WERI-Rb-1 (cell line): ENCODE measurements around the gene ZC3H14.

Source experiments
- DNase-seq: peaks from one replicate; pipeline ENCODE4 v3.0.0-alpha.2; 2020
- H3K27ac ChIP-seq: fragments of 250-450 bp; sonication (Bioruptor Pico); 2 replicates; pipeline ENCODE4 v1.5.1; 2020; ENCODE audit warnings: mild to moderate bottlenecking, moderate library complexity
- H3K27me3 ChIP-seq: fragments of 250-450 bp; sonication (Bioruptor Pico); 2 replicates; pipeline ENCODE4 v1.5.1; 2021; ENCODE audit warnings: mild to moderate bottlenecking, low read depth, moderate library complexity; ENCODE audit not compliant: insufficient read depth, severe bottlenecking
- H3K36me3 ChIP-seq: fragments of 250-450 bp; sonication (Bioruptor Pico); 2 replicates; pipeline ENCODE4 v1.5.1; 2020; ENCODE audit warnings: mild to moderate bottlenecking, moderate library complexity
- H3K4me3 ChIP-seq: 2 replicates; pipeline ENCODE4 v1.5.1; 2011; ENCODE audit warnings: low read depth, mild to moderate bottlenecking, control low read depth, low read length
- H3K9me3 ChIP-seq: fragments of 250-450 bp; sonication (Bioruptor Pico); 2 replicates; pipeline ENCODE4 v1.5.1; 2021; ENCODE audit warnings: mild to moderate bottlenecking, moderate library complexity; ENCODE audit not compliant: severe bottlenecking
- CTCF ChIP-seq: IDR thresholded peaks from 2 replicates; pipeline ENCODE4 v1.5.1; 2011; ENCODE audit warnings: low read depth, mild to moderate bottlenecking, control low read depth, inconsistent platforms, low read length

The ZC3H14 gene

GRCh38 chr14:88554457-88555286 lies 8.2 kb upstream of the ZC3H14 start, which contains the start of gene PTPN21:
Gene PTPN21 (minus strand): TSS chr14:88555007. CDS start chr14:88550417, 4,590 bp downstream.
- DNase-seq: peak; percentile 61
- Histone ChIP-seq H3K9me3 (no peaks in the 10 kb centered on the region), H3K27ac (peak within 1 kb of the TSS; percentile 75), H3K4me3 (peak within 1 kb of the TSS; percentile 84), H3K27me3 (no peaks in the 10 kb centered on the region), H3K36me3 (peaks cover 21% of the 10 kb centered on the region)
- no peak for TF ChIP-seq CTCF

GRCh38 chr14:88556581-88556980 lies 6.3 kb upstream of the ZC3H14 start:
- Histone ChIP-seq H3K9me3 (no peaks in the 10 kb centered on the region), H3K27ac (no peak overlapping the region), H3K4me3 (no peak overlapping the region), H3K36me3 (peaks cover 4% of the 10 kb centered on the region), H3K27me3 (no peaks in the 10 kb centered on the region)
- DNase-seq: no peak
- TF ChIP-seq CTCF: no peak

GRCh38 chr14:88559852-88560251 lies 3.0 kb upstream of the ZC3H14 start:
- Histone ChIP-seq H3K4me3 (no peak overlapping the region), H3K27me3 (no peaks in the 10 kb centered on the region), H3K27ac (no peak overlapping the region), H3K36me3 (peaks cover 15% of the 10 kb centered on the region), H3K9me3 (no peaks in the 10 kb centered on the region)
- 0 out of 2 replicates have a peak, but pooled peaks have one; percentile 28 for TF ChIP-seq CTCF
- no peak for DNase-seq

GRCh38 chr14:88562532-88562830 lies 356 bp upstream of the ZC3H14 start:
- H3K4me3 ChIP-seq: peak overlapping the region; percentile 97
- DNase-seq: no peak
- H3K9me3 ChIP-seq: no peaks in the 10 kb centered on the region
- no peak for TF ChIP-seq CTCF
- H3K27me3 ChIP-seq: no peaks in the 10 kb centered on the region
- peaks cover 30% of the 10 kb centered on the region for H3K36me3 ChIP-seq
- H3K27ac ChIP-seq: peak overlapping the region; percentile 92

GRCh38 chr14:88563845-88564244 lies 1.0 kb downstream of the ZC3H14 start:
- no peaks in the 10 kb centered on the region for H3K27me3 ChIP-seq
- DNase-seq: no peak
- no peaks in the 10 kb centered on the region for H3K9me3 ChIP-seq
- peaks cover 43% of the 10 kb centered on the region for H3K36me3 ChIP-seq
- peak overlapping the region; percentile 97 for H3K4me3 ChIP-seq
- no peak for TF ChIP-seq CTCF
- H3K27ac ChIP-seq: no peak overlapping the region; the same call in 1 of the 2 replicates
